NK-92 (cell line): ENCODE data around the gene SEMA3G.

Source experiments
- DNase-seq: peaks from one replicate; lab custom pipeline; 2025; ENCODE audit not compliant: unreplicated experiment; lab: John Stamatoyannopoulos, UW

The SEMA3G gene

DNA sequence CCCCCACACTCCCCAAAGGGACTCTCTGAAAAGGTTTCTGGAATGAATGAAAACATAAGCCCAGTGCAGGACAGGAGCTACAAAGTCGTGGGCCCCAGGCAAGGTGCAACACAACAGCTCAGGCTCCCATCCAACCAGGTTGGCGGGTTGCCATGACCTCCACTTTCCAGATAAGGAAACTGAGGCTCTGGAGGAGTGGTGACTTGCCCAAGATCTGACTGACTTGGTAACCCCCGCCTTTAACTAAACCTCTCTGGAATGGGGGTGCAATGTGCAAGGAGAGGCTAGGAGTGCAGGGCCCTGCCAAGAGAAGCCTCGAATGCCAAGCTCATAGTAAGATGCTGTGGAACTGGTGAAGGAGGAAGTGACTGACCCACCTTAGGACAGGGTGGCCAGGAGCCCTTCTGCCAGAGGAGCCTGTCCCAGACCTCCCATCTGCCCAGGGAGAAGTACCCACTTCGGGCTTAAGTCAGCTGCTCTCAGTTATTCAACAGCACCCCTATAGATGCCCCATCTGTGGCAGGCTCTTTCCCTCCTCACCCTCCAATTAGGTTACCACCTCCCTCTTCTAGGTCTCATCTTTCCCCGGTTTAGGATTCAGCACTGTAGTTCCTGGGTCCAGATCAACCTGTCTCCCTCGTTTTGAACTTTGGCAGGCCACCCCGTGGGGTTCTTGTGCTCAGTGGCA is 9.5 kb upstream of the SEMA3G start:
- no peak for DNase-seq

DNA sequence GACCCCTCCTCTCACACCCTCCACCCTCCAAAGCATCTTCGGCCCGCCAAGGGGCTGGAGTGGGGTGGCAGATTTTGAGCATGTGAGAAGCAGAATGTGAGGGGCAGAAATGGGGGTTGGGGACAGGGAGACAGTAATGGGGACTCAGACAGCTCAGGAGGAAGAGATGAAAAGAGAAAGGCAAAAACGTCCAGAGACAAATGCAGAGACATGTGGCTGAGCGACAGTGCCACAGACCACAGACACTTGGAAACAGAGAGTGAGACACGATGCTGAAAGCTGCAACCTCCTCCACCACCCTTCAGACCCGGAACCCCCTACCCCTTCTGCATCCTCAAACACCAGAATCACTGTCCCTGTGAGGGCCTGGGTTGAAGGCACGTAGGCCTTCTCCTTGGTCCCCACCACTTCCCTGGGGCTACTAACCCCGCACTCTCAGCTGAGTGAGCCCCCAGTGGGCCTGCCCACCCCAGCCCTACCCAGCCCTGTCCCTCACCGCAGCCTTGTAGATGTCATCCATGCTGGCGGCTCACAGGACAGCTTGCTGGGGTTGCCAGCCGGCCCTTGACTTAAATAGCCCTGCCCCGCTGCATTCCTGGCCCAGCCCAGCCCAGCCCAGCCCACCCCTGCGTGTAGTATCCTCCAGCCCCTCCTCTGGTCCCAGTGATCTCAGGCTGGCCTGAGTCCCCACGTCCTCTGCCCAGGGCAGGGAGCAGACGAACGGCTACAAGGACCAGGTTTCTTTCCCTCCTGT is 8.8 kb upstream of the SEMA3G start, which contains the start of gene TNNC1:
Gene TNNC1 (minus strand): TSS at position 546 of the 754 bp plus-strand sequence. CDS start 26 bp downstream, at position 520.
- DNase-seq: no peak

DNA sequence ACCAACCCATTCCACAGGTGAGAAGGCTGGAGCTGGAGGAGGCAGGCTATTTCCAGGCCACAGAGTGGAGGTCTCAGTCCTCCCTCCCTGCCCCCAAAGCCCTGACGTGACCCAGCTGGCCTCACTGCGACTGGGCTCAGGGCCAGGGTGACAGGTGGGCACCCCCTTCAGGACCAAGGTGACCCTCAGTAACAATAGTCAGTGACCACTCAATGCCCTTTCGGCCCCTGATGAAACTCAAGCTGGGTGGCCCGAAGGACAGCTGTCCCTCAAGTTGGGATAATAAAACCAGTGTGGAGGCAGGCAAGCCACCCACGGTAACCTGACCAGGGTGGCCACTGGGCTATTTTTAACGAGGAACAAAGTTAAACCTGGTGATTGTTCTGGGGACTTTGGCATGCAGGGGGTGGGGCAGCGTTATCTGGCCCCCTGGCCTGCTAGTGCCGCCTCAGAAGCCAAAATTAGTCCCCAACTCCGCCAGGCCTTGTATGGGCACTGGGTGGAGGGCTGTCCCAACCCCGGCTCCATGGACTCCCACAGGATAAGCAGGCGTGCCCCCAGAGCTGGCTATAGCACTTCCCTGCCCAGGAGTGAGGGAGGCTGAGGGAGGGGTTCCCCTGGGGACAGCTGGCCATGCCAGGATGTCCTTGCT is 7.8 kb upstream of the SEMA3G start:
- no peak for DNase-seq

DNA sequence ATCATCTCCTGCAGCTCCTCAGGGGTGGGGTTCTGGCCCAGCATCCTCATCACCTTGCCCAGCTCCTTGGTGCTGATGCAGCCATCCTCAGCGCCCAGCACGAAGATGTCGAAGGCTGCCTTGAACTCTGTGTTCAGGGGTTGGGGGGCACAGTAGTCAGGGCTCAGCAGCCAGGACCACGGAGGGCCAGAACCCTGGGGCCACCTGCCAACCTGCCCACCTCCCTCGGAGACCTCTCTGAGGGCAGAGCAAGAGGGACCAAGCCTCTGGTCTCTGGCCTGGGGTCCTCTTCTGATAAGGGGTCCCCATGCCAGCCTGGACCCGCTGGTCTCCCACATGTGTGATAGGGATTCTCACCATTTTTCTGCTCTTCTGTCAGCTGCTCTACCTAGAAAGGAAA is 7.2 kb upstream of the SEMA3G start:
- no peak for DNase-seq

DNA sequence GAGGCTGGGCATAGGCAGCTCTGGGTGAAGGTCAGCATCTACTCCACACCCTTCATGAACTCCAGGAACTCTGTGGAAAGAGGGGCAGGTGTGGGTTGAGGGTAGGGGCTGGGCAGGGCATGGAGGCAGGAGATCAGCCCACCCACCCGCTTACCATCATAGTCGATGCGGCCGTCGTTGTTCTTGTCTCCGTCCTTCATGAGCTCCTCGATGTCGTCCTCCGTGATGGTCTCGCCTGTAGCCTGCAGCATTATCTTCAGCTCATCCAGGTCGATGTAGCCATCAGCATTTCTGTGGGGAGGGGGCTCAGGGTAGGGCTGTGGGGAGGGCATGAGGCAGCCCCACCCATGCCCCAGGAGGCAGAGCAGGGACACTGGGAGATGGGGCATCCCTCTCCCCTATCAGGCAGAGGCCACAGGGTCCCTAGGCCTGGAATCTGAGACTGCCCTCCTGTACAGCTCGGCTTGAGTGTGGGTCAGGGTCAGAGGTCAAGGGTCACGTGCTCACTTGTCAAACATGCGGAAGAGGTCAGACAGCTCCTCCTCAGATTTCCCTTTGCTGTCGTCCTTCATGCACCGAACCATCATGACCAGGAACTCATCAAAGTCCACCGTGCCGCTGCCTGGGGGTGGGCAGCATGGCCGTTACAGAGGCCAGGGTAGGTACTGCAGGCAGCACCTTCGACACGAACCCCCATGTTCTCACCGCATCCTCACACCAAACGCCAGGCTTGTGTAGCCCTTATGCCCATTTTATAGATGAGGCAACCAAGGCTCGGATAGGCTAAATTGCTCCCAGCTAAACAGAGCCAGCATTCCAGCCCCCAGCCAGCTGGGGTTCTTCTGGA is 6.6 kb upstream of the SEMA3G start:
- DNase-seq: no peak

DNA sequence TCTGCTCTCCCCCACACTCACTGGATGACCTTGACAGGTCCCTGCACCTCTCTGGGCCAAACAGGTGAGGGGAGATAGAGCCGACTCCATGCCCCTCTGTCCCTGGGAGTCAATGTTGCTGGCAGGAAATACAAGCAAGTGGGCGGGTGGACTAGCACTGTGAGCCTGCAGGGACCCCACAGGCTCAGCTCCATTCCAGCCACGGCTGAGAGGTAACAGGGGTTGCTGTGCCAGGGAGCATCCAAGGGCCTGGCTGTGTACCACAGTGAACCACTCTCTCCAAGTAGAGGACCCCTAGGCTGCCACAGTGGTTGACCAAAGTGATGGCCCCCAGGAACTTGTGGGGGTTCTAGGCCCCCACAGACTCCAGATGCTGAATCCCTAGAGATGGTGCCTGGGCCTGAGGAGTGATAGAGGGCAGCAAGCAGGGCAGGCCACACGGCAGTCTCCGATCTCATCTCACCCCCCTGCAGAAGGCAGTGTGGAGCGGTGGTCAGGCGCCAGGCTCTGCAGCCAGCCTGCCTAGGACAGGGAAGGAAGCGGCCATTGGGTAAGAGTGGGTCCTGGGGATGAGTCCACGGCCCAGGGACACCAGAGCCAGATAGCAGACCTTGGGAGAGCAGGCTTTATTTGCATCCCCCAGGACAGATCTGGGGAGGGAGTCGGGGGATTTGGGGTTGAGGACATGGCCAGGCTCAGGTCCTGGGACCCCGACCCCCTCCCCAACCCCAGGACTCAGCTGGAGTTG is 5.8 kb upstream of the SEMA3G start:
- DNase-seq: no peak

DNA sequence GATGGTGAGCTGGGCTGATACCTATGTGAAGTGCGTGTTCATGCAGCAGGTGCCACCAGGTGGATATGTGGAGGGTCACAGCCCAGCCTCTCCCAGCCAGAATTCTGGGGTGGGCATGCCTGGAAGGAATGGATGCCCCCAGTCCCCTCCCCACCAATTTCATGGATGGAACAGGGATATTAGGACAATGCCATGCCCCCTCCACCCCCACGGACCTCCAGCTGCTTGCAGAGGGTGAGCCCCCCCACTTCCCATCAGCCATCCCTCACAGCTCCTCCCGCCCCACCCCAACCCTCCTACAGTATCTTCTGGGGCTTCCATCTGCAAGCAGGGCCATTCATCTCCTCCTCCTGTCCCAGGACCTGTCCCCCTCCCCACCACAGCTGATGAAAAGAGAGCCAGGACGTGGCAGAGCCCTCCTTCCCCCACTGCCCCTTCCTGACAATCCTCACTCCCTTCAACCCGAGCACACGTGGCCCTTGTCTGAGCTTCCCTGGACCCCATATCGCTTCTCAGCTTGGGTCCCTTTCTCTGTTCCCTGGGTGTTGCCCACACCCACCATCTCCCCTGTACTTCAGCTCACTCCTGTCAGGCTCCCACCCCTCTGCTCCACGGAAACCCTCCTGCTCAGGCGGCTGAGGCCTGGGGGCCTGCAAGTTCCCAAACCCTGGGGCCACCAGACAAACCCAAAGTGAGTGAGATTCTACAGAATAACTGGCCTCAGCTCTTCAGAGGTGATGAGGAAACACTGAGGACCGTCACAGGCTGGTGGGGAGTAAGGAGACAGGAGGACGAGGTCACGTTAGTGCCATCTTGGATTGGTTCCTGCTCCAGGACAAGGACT is 2.8 kb upstream of the SEMA3G start:
- DNase-seq: no peak

DNA sequence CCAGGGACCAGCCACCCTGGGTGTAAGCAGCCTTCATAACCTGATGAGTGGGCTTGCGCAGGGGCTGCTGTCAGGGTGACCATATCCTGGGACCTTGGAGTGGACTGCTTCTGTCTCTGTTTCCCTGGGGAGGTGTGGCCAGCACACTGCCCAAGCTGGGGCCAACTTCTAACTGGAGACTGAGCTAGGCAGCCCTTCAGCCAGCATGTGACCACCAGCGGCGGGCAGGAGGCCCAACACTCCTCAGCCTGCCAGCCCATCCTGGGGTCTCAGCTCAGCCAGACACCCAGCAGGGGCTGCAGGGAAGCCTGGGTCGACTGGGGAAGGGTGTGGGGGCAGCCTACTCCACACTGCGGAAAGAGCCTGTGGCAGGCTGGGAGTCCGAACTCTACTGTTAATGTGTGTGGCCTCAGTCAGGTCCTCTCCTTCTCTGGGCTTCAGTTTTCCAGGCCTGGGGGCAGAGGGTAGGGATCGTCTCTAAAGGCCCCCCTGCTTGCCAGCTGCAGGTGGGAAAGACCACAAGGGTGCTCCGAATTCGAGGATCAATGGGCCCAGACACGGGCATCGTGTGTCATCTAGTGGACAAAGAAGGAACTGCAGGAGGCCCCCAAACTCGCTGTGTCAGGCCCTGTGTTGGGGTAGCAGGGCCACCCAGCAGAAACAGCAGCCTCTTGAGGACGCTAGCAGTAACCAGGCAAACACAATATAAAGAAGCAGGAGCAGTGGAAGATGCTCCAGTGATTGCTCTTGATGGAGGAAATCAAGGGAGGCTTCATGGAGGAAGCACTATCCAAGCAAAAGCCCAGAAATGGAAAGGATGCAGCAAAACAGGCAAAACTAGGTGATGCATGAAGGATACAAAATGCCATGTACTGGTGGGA is 2.0 kb upstream of the SEMA3G start:
- no peak for DNase-seq

DNA sequence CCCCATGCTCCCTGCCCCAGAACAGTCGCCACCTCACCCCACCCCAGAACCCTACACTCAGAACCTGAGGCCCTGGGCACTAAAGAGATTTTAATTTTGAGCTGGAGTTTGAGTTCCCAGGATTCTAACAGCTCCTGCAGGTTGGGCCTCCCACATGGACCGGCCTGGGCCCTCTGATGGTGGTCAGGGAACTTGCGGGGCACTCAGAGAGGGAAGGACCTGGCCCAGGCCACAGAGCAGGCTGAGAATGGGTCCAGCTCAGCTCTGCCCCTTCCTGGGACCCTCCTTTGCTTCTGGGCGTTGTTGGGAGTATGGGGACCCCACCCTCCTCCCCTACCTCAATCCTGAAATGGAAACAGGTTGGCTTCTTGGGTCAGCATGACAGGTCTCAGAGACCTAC is 1.1 kb upstream of the SEMA3G start:
- DNase-seq: no peak

DNA sequence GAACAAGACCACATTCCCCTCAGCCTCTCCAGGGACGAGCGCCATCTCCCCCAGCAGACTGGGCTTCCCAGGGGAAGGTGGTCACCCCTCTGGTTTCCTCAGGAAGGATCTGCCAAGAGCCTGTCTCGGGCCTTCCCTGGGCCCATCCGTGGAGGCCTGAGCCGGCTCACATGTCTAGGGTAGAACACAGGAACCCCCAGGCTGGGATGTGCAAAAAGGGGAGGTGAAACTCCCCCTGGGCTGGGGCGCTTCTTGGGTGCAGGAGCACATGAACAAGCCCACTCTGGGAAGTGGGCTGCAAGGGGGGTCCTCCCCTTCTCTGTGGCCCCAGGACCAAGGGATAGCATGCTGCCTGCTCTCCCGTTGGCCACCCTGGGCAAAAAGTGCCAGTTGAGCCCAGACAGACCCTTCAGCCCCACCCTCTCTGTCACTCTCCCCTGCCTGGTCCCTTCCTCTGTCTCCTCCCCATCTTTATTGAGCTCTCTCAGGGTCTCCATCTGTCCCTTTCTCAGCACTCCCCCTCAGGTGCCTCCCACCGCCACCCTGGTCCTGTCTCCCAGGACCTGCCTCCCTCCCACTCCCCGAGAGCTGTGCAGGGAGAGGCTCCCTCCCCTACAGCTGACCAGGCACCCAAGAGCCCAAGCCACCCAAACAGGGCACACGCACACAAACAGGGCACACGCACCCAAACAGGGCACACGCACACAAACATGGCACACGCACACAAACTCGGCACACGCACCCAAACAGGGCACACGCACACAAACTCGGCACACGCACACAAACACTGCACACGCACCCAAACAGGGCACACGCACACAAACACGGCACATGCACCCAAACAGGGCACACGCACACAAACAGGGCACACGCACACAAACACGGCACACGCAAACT is 864 bp downstream of the SEMA3G start:
- no peak for DNase-seq

DNA sequence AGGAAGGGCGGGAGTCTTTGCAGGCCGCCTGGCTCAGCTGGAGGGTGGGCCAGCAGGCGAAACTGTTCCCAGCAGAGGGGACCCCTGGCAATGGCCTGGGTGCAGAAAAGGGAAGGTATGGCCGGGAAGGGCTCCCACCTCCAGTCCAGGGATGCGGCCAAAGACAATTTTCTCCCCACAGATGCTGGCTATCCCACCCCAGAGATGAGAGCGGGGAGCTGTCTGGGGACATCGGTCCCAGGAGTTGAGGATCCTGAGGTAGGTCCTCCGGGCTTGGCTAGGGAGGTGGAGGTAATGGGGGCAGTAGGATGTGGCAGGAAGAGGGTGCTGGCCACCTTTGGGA is 1.7 kb downstream of the SEMA3G start:
- no peak for DNase-seq

DNA sequence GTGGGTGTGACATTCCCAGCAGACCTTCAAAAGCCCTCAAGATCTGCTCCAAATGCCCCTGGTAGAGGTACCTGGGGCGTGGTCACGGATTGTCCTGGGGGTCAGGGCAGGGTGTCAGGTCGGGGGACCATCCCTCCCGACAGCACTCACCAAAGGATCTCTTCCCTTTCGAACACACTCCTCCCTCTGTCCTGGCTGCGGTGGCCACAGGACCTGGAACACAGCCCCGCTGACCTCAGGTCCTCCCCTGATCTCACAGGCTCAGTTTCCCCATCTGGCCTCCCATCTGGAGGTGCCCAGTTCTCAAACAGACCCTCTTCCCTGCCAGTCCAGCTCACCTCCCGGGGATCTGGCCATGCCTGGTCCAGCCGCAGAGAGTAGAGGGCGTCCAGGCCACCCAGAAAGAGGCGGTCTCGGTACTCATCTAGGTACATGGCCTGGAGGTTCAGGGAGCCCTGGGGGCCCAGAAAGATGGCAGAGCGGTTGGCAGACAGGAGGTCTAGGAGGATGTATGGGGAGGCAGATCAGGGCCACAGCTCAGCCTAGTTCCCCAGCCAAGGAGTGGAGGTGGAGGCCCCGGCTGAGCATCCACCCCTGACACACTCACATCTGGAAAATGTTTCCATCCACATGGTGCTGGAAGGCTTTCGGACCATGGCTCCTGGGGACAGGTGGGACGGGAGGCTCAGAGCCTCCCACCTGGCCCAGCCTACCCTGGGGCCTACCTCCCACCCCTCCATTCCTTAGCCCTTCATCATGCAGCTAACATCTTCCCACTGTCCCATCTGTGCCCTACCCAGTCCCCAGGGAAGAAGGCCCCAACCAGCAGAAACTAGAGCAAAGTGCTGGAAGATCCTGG is 2.3 kb downstream of the SEMA3G start:
- DNase-seq: no peak

DNA sequence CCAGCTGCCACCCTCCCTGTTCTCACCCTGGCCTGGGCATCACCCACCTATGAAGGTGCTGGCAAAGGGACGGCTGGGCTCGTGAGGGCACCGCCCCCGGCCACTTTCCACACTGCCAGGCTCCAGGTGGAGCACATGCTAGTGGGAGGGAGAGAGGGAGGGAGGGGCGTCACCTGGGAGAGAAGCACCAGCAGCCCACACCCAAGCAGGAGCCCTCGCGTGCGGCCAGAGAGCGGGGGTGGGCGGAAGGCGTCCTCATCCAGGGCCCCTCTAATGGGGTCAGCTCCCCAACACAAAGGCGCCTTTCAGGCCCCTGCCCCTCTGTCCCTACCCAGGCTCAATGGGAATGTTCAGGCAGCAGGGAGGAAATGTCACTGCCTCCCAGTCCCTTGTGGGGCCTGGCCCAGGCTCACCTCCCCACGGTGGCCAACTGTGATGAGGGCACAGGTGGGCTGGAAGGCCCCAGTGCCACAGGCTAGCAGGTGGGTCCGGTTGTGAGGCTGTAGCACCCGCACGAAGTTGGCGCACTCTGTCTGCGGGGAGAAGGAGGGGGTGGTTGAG is 3.1 kb downstream of the SEMA3G start:
- DNase-seq: no peak

DNA sequence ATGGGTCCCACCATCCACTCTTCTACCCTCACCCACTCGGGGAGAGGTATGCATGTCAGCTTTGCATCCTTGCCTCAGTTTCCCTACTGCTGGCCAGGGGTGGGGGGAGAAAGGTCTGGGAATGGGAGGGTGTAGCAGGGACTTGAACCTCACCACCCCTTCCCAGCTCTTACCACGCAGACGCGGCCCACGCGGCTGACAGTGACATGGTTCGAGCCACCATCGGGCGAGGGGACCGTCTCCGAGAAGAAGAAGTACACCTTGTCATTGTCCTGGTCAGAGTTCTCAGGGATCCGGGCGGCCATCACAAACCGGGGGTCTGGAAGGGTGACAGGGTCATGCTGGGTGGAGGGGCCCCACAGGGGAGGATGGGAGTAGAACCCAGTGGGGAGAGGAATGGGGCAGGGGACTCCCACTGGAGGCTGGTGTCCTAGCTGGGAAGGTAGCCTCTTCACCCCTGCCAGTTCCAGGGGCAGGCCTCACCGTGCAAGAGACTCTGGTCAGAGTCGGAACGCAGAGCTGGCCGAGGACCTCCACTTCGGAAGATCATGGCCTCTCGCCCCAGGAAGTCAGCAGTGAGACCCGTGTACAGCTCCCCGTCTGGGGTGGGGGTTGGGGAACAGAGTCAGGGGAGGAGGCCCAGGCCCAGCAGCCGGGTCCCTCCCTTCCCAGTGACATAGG is 3.7 kb downstream of the SEMA3G start:
- no peak for DNase-seq

DNA sequence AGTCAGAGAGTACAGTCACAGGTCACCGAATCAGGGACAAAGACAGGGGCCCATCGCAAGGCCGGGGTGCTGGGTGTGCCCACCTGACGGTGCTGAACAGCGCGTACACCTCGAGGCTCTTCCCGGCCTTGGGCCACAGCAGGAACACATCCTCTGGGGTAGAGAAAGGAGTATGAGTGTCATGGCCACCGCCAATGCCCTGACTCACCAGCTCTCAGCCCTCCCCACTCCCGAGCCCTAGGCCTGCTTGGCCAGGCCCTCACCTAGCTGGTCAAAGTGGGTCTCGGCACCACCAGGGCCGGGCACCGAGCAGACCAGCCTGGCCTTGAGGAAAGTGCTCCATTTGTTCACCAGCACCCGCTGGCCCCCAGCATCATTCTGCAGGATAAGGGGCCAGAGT is 4.2 kb downstream of the SEMA3G start:
- DNase-seq: no peak

DNA sequence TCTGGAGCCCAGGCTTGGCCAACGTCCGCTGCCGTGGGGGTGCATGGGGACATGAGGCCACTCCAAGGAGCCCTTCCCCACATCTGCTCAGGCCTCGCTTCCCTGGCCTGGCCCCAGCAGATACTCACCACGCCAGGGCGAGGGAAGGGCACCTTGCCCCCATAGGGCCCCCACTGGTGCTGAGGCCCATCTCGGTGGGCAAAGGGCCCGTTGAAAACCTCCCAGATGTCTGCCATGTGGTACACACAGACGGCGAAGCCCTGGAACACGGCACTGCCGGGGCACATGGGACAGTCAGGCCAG is 4.7 kb downstream of the SEMA3G start:
- DNase-seq: no peak
